ENCODE results near the gene RFK.

RFK gene

GRCh38 chr9:76412638-76413037 is 18.4 kb upstream of the RFK start:
- DNase-seq (ENCODE audit: low read depth in 2 of 2) = no peak

- no peak for DNase-seq (ENCODE audit: low read depth in 2 of 2)
These were observed 11.6 kb upstream of the RFK start for GRCh38 chr9:76405868-76406267.

GRCh38 chr9:76405340-76405739 is 11.1 kb upstream of the RFK start:
- no peak for DNase-seq (ENCODE audit: low read depth in 2 of 2)

- DNase-seq (ENCODE audit: low read depth in 2 of 2) = no peak
These were observed 10.2 kb upstream of the RFK start for GRCh38 chr9:76404401-76404800.

GRCh38 chr9:76403352-76403751 is 9.1 kb upstream of the RFK start:
- DNase-seq (ENCODE audit: low read depth in 2 of 2) = peak in 1 of 2 donors; percentile 10

GRCh38 chr9:76401580-76402354 is 7.5 kb upstream of the RFK start:
- DNase-seq (ENCODE audit: low read depth in 2 of 2) = no peak

- no peak for DNase-seq (ENCODE audit: low read depth in 2 of 2)
These were observed 7.0 kb upstream of the RFK start for GRCh38 chr9:76401176-76401575.

GRCh38 chr9:76400534-76401096 is 6.4 kb upstream of the RFK start:
- DNase-seq (ENCODE audit: low read depth in 2 of 2) = no peak

- DNase-seq (ENCODE audit: low read depth in 2 of 2) = no peak
These were observed 5.6 kb upstream of the RFK start for GRCh38 chr9:76399856-76400255.

- DNase-seq (ENCODE audit: low read depth in 2 of 2) = no peak
These were observed 2.4 kb upstream of the RFK start for GRCh38 chr9:76396597-76396996.

- DNase-seq (ENCODE audit: low read depth in 2 of 2) = no peak
These were observed 1.9 kb upstream of the RFK start for GRCh38 chr9:76396144-76396543.

GRCh38 chr9:76395381-76395780 is 1.2 kb upstream of the RFK start:
- no peak for DNase-seq (ENCODE audit: low read depth in 2 of 2)

- DNase-seq (ENCODE audit: low read depth in 2 of 2) = peak; percentile 22 to 23
These were observed 680 bp upstream of the RFK start for GRCh38 chr9:76394960-76395252.

- DNase-seq (ENCODE audit: low read depth in 2 of 2) = no peak
These were observed 3.6 kb downstream of the RFK start for GRCh38 chr9:76390656-76391055.

- no peak for DNase-seq (ENCODE audit: low read depth in 2 of 2)
These were observed 14.7 kb downstream of the RFK start for GRCh38 chr9:76379494-76379893.

GRCh38 chr9:76378367-76379073 is 15.7 kb downstream of the RFK start:
- no peak for DNase-seq (ENCODE audit: low read depth in 2 of 2)

- no peak for DNase-seq (ENCODE audit: low read depth in 2 of 2)
These were observed 16.4 kb downstream of the RFK start for GRCh38 chr9:76377791-76378190.

- no peak for DNase-seq (ENCODE audit: low read depth in 2 of 2)
These were observed 19.3 kb downstream of the RFK start for GRCh38 chr9:76374783-76375559.

- no peak for DNase-seq (ENCODE audit: low read depth in 2 of 2)
These were observed 20.3 kb downstream of the RFK start for GRCh38 chr9:76373784-76374474.

- DNase-seq (ENCODE audit: low read depth in 2 of 2) = no peak
These were observed 20.9 kb downstream of the RFK start for GRCh38 chr9:76373173-76373783.

GRCh38 chr9:76372336-76372735 is 21.9 kb downstream of the RFK start:
- no peak for DNase-seq (ENCODE audit: low read depth in 2 of 2)

All from activated CD4-positive, alpha-beta T cell treated with anti-CD3 and anti-CD28 coated beads for 24 hours (primary cell).